GM23248 (cell line): ENCODE data around the gene DAB2IP.

Experiments used
- EZH2 ChIP-seq: fragments of 200-600 bp; sonication (generic); IDR thresholded peaks from 2 replicates; pipeline ENCODE4 v1.6.1; 2018; ENCODE audit warnings: antibody characterized with exemption, mild to moderate bottlenecking; ENCODE audit not compliant: insufficient read depth, poor library complexity, severe bottlenecking
- EZH2phosphoT487 ChIP-seq: fragments of 200-600 bp; sonication (generic); IDR thresholded peaks from 2 replicates; pipeline ENCODE4 v1.6.1; 2018; ENCODE audit warnings: antibody characterized with exemption, moderate library complexity, mild to moderate bottlenecking, low read depth; ENCODE audit not compliant: insufficient read depth

DNA sequence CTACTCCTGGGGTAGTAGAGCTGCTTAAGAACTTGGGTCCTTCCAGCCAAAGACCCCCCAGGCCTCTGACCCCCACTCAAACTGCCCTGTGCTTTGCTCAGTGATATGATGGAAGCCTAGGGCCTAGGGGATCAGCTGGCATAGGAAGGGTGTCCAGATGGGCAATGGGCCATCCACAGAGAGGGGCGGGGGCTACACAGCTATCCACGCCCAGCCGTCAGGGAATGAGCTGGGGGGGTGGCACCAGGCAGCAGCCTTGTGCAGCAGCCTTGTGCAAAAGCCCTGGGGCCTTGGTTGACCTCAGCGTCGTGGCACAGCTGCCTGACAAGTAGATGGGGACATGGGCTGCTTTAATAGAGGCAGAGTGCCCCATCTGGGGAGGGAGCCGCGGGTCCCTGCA is 43.2 kb downstream of the DAB2IP start:
- TF ChIP-seq EZH2 (no peak), EZH2phosphoT487 (no peak)
